Endothelial cell of umbilical vein (primary cell): ENCODE measurements around the gene CYBB. TPM values are rescaled to one million over a fixed set of nuclear protein-coding genes. Genes with fewer than 3 reads are reported as not detected.

Experiments
- BruUV-seq: library from RNA; stranded (reverse); fragments of 400-500 nt; replicated peaks from 2 replicates; lab custom pipeline; 2021; lab: Mats Ljungman, UMichigan
- CTCF ChIA-PET: fragments of 300-600, 350-600 bp; sonication (Branson Sonifier 250); formaldehyde crosslinking; loops from one replicate; lab custom pipeline; 2021; ENCODE audit warnings: antibody characterized with exemption, inconsistent platforms; lab: Charles Lee
- POLR2A ChIA-PET: fragments of 300-600, 350-600 bp; sonication (Branson Sonifier 250); formaldehyde crosslinking; loops from one replicate; lab custom pipeline; 2021; ENCODE audit warnings: antibody characterized with exemption, inconsistent platforms; lab: Charles Lee
- DNase-seq: peaks from one replicate; pipeline ENCODE4 v3.0.0-alpha.2; 2011; ENCODE audit warnings: low read depth, low spot score
- FAIRE-seq: peaks from 2 replicates; lab custom pipeline; 2011; peaks lifted over from hg19 to GRCh38; lab: Jason Lieb, UNC
- H2AFZ ChIP-seq: 2 replicates; pipeline ENCODE4 v1.6.0; 2012; ENCODE audit warnings: low read depth, low read length, control low read depth, inconsistent platforms
- H3K27ac ChIP-seq: 2 replicates; pipeline ENCODE4 v1.5.1; 2011; ENCODE audit warnings: low read depth, mild to moderate bottlenecking, control low read depth, low read length, moderate library complexity; ENCODE audit not compliant: insufficient read depth
- H3K27me3 ChIP-seq, 2 experiments: 2 replicates each; pipeline versions ENCODE4 v1.6.0 to v1.6.1; 2011; ENCODE audit warnings: low read length in 2 of 2, mixed read lengths in 1 of 2; ENCODE audit not compliant: control insufficient read depth in 2 of 2, insufficient read depth in 2 of 2
- H3K36me3 ChIP-seq, 2 experiments: 2 replicates in 1 of 2; 3 replicates in 1 of 2; pipeline ENCODE4 v1.5.1; 2011; ENCODE audit warnings: low read length in 2 of 2, mild to moderate bottlenecking in 1 of 2, moderate library complexity in 1 of 2; ENCODE audit not compliant: control insufficient read depth in 2 of 2, insufficient read depth in 2 of 2; ENCODE audit errors: extremely low read depth in 1 of 2
- H3K4me1 ChIP-seq: 3 replicates; pipeline ENCODE4 v1.5.1; 2011; ENCODE audit warnings: mild to moderate bottlenecking, low read length; ENCODE audit not compliant: control insufficient read depth, insufficient read depth; ENCODE audit errors: extremely low read depth
- H3K4me2 ChIP-seq: 2 replicates; pipeline ENCODE4 v1.6.1; 2011; ENCODE audit warnings: low read length, control low read depth, mixed read lengths; ENCODE audit not compliant: insufficient read depth
- H3K4me3 ChIP-seq, 3 experiments: fragments of 200-600 bp in 1 of 3; sonication (generic), shearing (Covaris generic) in 1 of 3; replicated peaks in 1 of 3; 2 replicates each; pipeline ENCODE4 v1.5.1; 2011 to 2016; ENCODE audit warnings: control low read depth in 3 of 3, low read length in 3 of 3, mild to moderate bottlenecking in 2 of 3, inconsistent platforms in 1 of 3, low read depth in 1 of 3, moderate library complexity in 1 of 3; ENCODE audit not compliant: insufficient read depth in 1 of 3
- H3K79me2 ChIP-seq: 2 replicates; pipeline ENCODE4 v1.6.0; 2012; ENCODE audit warnings: low read length, inconsistent platforms; ENCODE audit not compliant: control insufficient read depth, insufficient read depth
- H3K9ac ChIP-seq: replicated peaks from 2 replicates; pipeline ENCODE3; 2011; ENCODE audit warnings: low read length, control low read depth; ENCODE audit not compliant: insufficient read depth; ENCODE audit errors: extremely low read depth
- H3K9me1 ChIP-seq: replicated peaks from 3 replicates; pipeline ENCODE4 v1.6.0; 2011; ENCODE audit warnings: mild to moderate bottlenecking, low read length; ENCODE audit not compliant: control insufficient read depth, insufficient read depth; ENCODE audit errors: extremely low read depth
- H3K9me3 ChIP-seq: replicated peaks from 2 replicates; pipeline ENCODE4 v1.5.1; 2012; ENCODE audit warnings: low read length, inconsistent platforms; ENCODE audit not compliant: control insufficient read depth, insufficient read depth
- H4K20me1 ChIP-seq: replicated peaks from 2 replicates; pipeline ENCODE3; 2011; ENCODE audit warnings: mild to moderate bottlenecking, low read length; ENCODE audit not compliant: control insufficient read depth, insufficient read depth; ENCODE audit errors: extremely low read depth
- EZH2 ChIP-seq: IDR thresholded peaks from 2 replicates; pipeline ENCODE4 v1.6.1; 2012; ENCODE audit warnings: borderline replicate concordance, low read depth, mild to moderate bottlenecking, moderate library complexity, low read length, inconsistent platforms; ENCODE audit not compliant: severe bottlenecking
- FOS ChIP-seq: IDR thresholded peaks from 2 replicates; pipeline ENCODE4 v1.6.1; 2011; ENCODE audit warnings: mild to moderate bottlenecking, low read length, moderate library complexity, borderline replicate concordance; ENCODE audit not compliant: insufficient read depth
- GATA2 ChIP-seq: IDR thresholded peaks from 2 replicates; pipeline ENCODE4 v1.7.0; 2011; ENCODE audit warnings: low read depth, mild to moderate bottlenecking, moderate library complexity, mixed read lengths, low read length; ENCODE audit not compliant: insufficient read length, insufficient read depth
- JUN ChIP-seq: IDR thresholded peaks from 2 replicates; pipeline ENCODE4 v1.6.1; 2011; ENCODE audit warnings: borderline replicate concordance, low read depth; ENCODE audit not compliant: insufficient read length, insufficient read depth
- MAX ChIP-seq: IDR thresholded peaks from 2 replicates; pipeline ENCODE4 v1.6.1; 2011; ENCODE audit not compliant: insufficient read depth, insufficient read length
- MYC ChIP-seq: IDR thresholded peaks from one replicate; pipeline ENCODE4 v1.6.1; 2011; ENCODE audit warnings: mild to moderate bottlenecking, low read depth, low read length
- POLR2A ChIP-seq: IDR thresholded peaks from 2 replicates; pipeline ENCODE4 v1.6.1; 2012; ENCODE audit warnings: low read depth, mild to moderate bottlenecking, control low read depth, low read length
- POLR2AphosphoS5 ChIP-seq: IDR thresholded peaks from 2 replicates; pipeline ENCODE4 v1.6.1; 2012; ENCODE audit warnings: low read depth, mild to moderate bottlenecking, control low read depth, low read length, moderate library complexity; ENCODE audit not compliant: insufficient read depth
- dilution Hi-C: fragments of 300-500 bp; cut with MboI; formaldehyde crosslinking; loops from one replicate; pipeline ENCODE4 v1.15.0; 2019; ENCODE audit warnings: low sequenced_read_pairs; ENCODE audit not compliant: extremely low pct_ligation_motif_present
- intact Hi-C: fragments of 100-400 bp; cut with micrococcal nuclease; formaldehyde crosslinking; loops from one replicate; pipeline ENCODE4 v1.10.0; 2022
- polyA plus RNA-seq, 4 experiments: library from polyadenylated mRNA; depleted of rRNA in 3 of 4; stranded (reverse) in 3 of 4; unstranded in 1 of 4; fragments of >200 nt; gene quantifications; 2 replicates each; pipeline versions ENCODE4 v1.2.1 to v1.2.3, GENCODE V29; 2011 to 2012; ENCODE audit warnings: missing spikeins in 1 of 4
- total RNA-seq: library from RNA; stranded (reverse); gene quantifications from 2 replicates; pipeline ENCODE4 v1.2.3, GENCODE V29; 2021
- TF ChIP-seq, protein P1 (sequence below), 2 donors: IDR thresholded peaks; 1 replicate in 1 of 2; 2 replicates in 1 of 2; pipeline ENCODE4 v1.5.1; 2011; ENCODE audit warnings: low read length in 2 of 2, mild to moderate bottlenecking in 2 of 2, moderate library complexity in 2 of 2, control low read depth in 1 of 2, inconsistent platforms in 1 of 2, low read depth in 1 of 2; ENCODE audit not compliant: insufficient read depth in 1 of 2; ENCODE audit errors: extremely low read depth in 1 of 2

The CYBB gene
- total and polyA plus RNA-seq, 2 donors (not counting 3 experiments of a cell fraction or from before 2014, with no cell fraction given) = not detected

DNA sequence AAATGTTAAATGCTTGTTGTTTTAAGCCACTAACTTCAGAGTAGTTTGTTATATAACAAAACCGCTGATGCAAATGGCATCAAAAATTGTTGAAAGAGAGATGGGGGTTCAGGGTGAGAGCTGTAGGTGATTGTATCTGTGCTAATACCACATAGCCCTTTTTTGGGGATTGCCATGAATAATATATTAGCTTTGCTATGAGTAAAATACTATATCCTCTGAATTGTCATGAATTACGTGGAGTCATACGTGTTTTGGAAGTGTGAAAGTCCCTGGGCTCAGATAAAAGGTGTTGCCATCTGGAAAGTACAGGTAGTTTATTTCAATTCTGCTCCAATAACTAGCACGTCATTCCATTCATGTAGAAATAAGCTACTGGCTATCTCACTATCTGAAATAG, 36.9 kb downstream of the CYBB start:
- no peaks in the 10 kb centered on the region for H3K4me1 ChIP-seq
- ChIA-PET POLR2A (no interaction called here), CTCF (interaction anchor here (1.2 kb wide), 1 partner anchor 72 kb away, joined by 4 read pairs; no protein-coding TSS in a partner anchor)
- no peaks in the 10 kb centered on the region for H3K36me3 ChIP-seq
- peaks cover 0 to 6% of the 10 kb centered on the region in 2 experiments for H3K27me3 ChIP-seq
- no peak for DNase-seq
- no peak overlapping the region for H3K4me3 ChIP-seq
- no peak overlapping the region for H2AFZ ChIP-seq
- BruUV-seq = no TSS peak
- no peak overlapping the region for H3K27ac ChIP-seq
- dilution Hi-C loops (no loop called here), intact Hi-C loops (no loop called here)
- TF ChIP-seq POLR2AphosphoS5 = no peak
- TF ChIP-seq EZH2 = no peak
- TF ChIP-seq, protein P1, sequence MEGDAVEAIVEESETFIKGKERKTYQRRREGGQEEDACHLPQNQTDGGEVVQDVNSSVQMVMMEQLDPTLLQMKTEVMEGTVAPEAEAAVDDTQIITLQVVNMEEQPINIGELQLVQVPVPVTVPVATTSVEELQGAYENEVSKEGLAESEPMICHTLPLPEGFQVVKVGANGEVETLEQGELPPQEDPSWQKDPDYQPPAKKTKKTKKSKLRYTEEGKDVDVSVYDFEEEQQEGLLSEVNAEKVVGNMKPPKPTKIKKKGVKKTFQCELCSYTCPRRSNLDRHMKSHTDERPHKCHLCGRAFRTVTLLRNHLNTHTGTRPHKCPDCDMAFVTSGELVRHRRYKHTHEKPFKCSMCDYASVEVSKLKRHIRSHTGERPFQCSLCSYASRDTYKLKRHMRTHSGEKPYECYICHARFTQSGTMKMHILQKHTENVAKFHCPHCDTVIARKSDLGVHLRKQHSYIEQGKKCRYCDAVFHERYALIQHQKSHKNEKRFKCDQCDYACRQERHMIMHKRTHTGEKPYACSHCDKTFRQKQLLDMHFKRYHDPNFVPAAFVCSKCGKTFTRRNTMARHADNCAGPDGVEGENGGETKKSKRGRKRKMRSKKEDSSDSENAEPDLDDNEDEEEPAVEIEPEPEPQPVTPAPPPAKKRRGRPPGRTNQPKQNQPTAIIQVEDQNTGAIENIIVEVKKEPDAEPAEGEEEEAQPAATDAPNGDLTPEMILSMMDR (IDR thresholded peaks at IDR 0.05; ENCODE audit: extremely low read depth in 1 of 2, insufficient read depth in 1 of 2, low read depth in 1 of 2, low read length in 2 of 2) = no peak
- TF ChIP-seq POLR2A = no peak
- no peak for TF ChIP-seq JUN
- TF ChIP-seq GATA2 = no peak
- TF ChIP-seq MAX = no peak
- TF ChIP-seq FOS = no peak
- no peak for TF ChIP-seq MYC
- no peaks in the 10 kb centered on the region for H3K79me2 ChIP-seq
- H3K9ac ChIP-seq = no peak overlapping the region
- no peaks in the 10 kb centered on the region for H3K9me1 ChIP-seq
- no peak overlapping the region for H3K4me2 ChIP-seq
- no peak for FAIRE-seq
- no peaks in the 10 kb centered on the region for H4K20me1 ChIP-seq
- no peaks in the 10 kb centered on the region for H3K9me3 ChIP-seq
